NT2/D1 (cell line): Measurements from ENCODE around the gene SLC37A1.

ENCODE experiments used
- YY1 ChIP-seq: IDR thresholded peaks from 2 replicates; pipeline ENCODE4 v1.6.1; 2011; ENCODE audit not compliant: insufficient read length, insufficient read depth
- ZNF274 ChIP-seq: IDR thresholded peaks from 2 replicates; pipeline ENCODE4 v1.6.1; 2011; ENCODE audit warnings: mild to moderate bottlenecking, low read depth, low read length

GRCh38 chr21:42532466-42533181 lies 19.0 kb downstream of the SLC37A1 start:
- TF ChIP-seq YY1 (no peak), ZNF274 (no peak)
